Activated CD4-positive, alpha-beta T cell treated with anti-CD3 and anti-CD28 coated beads, Interleukin-2, amount 50 U/mL, for 16 hours (primary cell): Measurements from ENCODE around the gene ITGAL.

ENCODE experiments used
- DNase-seq: peaks from one replicate; pipeline ENCODE4 v3.0.0-alpha.2; 2020

The ITGAL gene

DNA sequence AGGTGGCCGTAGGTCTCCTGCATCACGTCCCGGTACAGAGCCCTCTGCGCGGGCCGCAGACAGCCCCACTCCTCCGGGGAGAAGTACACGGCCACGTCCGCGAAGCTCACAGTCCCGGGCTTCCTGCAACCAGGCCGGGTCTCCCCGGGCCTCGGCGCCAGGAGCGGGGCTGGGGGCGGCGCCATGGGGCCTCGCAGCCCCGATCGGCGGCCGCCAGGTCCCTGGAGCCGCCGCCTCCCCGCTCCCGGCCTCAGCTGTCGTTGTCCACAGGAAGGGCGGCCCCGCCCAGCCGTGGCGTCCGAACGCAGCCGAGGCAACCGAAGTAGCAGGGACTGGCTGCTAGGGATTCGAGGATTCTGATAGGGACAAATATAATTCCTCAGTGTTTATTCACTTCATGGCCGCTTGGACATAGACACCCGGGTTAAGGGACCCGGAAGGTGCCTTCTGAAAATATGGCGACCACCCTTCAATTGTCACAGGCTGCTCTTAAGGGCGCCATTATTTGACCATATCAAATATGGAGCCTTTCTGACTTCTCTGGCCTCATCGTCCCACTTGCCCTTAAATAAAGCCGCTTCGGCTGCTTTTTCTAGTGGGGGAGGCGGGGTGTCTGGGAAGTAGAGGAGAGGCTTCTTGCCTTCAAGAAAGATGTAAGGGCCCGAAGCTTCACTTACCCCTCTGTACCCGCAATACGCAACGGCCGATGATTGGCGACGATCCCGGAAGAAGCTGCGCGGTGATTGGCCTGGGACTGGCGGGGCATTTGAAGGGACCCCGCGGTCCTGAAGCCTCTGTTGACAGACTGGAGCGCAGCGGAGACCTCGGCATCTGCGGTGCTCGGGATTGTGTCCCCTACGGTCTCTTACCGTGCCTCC lies 99.1 kb downstream of the ITGAL start, which contains the start of gene ZNF688:
TSS of gene ZNF688 (minus strand) at position 270 of the 878 bp plus-strand sequence. CDS start at position 185, 85 bp downstream.
- DNase-seq = peak; percentile 97
